Stimulated activated CD4-positive, alpha-beta T cell treated with anti-CD3 and anti-CD28 coated beads, Interleukin-4, amount 100 ng/mL, for 48 hours (primary cell): ENCODE data around the gene HOXC4.
"Not testable (repeated sequence)": the region's sequence is repeated elsewhere in the genome, so short reads cannot be mapped to it uniquely, and the experiment has no call there.

Experiments used
- DNase-seq, 2 donors: peaks; one replicate each; pipeline ENCODE4 v3.0.0-alpha.2; 2020; ENCODE audit warnings: low read depth in 2 of 2

The HOXC4 gene

GRCh38 chr12:54055552-54055951 is 1.9 kb downstream of the HOXC4 start:
- no peak for DNase-seq

- DNase-seq = no peak
Measured at GRCh38 chr12:54056110-54056509, 2.5 kb downstream of the HOXC4 start.

- DNase-seq = no peak
Measured at GRCh38 chr12:54058128-54058768, 4.6 kb downstream of the HOXC4 start.

GRCh38 chr12:54059668-54060067 is 6.0 kb downstream of the HOXC4 start:
- DNase-seq = no peak

- no peak for DNase-seq
Measured at GRCh38 chr12:54060174-54060974, 6.7 kb downstream of the HOXC4 start.

- no peak for DNase-seq
Measured at GRCh38 chr12:54060975-54061778, 7.5 kb downstream of the HOXC4 start.

- DNase-seq = no peak
Measured at GRCh38 chr12:54065677-54066076, 12.0 kb downstream of the HOXC4 start.

GRCh38 chr12:54066408-54066807 is 12.8 kb downstream of the HOXC4 start:
- DNase-seq = no peak

- no peak for DNase-seq
Measured at GRCh38 chr12:54068418-54069070, 14.9 kb downstream of the HOXC4 start.

GRCh38 chr12:54071942-54072341 is 18.3 kb downstream of the HOXC4 start:
- no peak for DNase-seq

GRCh38 chr12:54074308-54074707 is 20.7 kb downstream of the HOXC4 start:
- DNase-seq = no peak

- no peak for DNase-seq
Measured at GRCh38 chr12:54075409-54075808, 21.8 kb downstream of the HOXC4 start.

- no peak for DNase-seq
Measured at GRCh38 chr12:54075974-54076373, 22.3 kb downstream of the HOXC4 start.

GRCh38 chr12:54077843-54078242 is 24.2 kb downstream of the HOXC4 start:
- not testable (repeated sequence) for DNase-seq

- DNase-seq = not testable (repeated sequence)
Measured at GRCh38 chr12:54079115-54079514, 25.5 kb downstream of the HOXC4 start.

GRCh38 chr12:54080008-54080924 is 26.6 kb downstream of the HOXC4 start:
- not testable (repeated sequence) for DNase-seq

- DNase-seq = not testable (repeated sequence)
Measured at GRCh38 chr12:54081053-54081514, 27.4 kb downstream of the HOXC4 start.

GRCh38 chr12:54081581-54082396 is 28.2 kb downstream of the HOXC4 start:
- not testable (repeated sequence) for DNase-seq

- no peak for DNase-seq
Measured at GRCh38 chr12:54082397-54082892, 28.8 kb downstream of the HOXC4 start.

GRCh38 chr12:54088011-54088410 is 34.4 kb downstream of the HOXC4 start:
- DNase-seq = not testable (repeated sequence)
